Endodermal cell (in vitro differentiated cells): ENCODE results near the gene CTNND2. TPM values are rescaled to one million over a fixed set of nuclear protein-coding genes. Genes with fewer than 3 reads are reported as not detected.

Source experiments
- DNase-seq: peaks from one replicate; pipeline ENCODE4 v3.0.0-alpha.2; 2017
- H3K27ac ChIP-seq: 2 replicates; pipeline ENCODE4 v1.5.1; 2013; ENCODE audit warnings: mild to moderate bottlenecking, low read depth, low read length, moderate library complexity
- H3K27me3 ChIP-seq: 2 replicates; pipeline ENCODE4 v1.6.1; 2013; ENCODE audit warnings: mild to moderate bottlenecking, low read length, moderate library complexity; ENCODE audit not compliant: insufficient read depth, control insufficient read depth, poor library complexity, severe bottlenecking
- H3K36me3 ChIP-seq: 2 replicates; pipeline ENCODE4 v1.7.0; 2013; ENCODE audit warnings: mild to moderate bottlenecking, low read length, moderate library complexity; ENCODE audit not compliant: control insufficient read depth, insufficient read depth
- H3K4me1 ChIP-seq: one replicate; pipeline ENCODE4 v1.7.0; 2013; ENCODE audit warnings: low read length; ENCODE audit not compliant: control insufficient read depth, insufficient read depth
- H3K4me3 ChIP-seq: 2 replicates; pipeline ENCODE4 v1.5.1; 2013; ENCODE audit warnings: mild to moderate bottlenecking, low read length, moderate library complexity
- H3K9ac ChIP-seq: 2 replicates; pipeline ENCODE4 v1.6.1; 2013; ENCODE audit warnings: mild to moderate bottlenecking, low read length, moderate library complexity; ENCODE audit not compliant: poor library complexity, severe bottlenecking; ENCODE audit errors: extremely low read depth
- H3K9me3 ChIP-seq: 2 replicates; pipeline ENCODE4 v1.6.1; 2013; ENCODE audit warnings: mild to moderate bottlenecking, low read length, moderate library complexity; ENCODE audit not compliant: control insufficient read depth
- H3K27ac Mint-ChIP-seq: 2 replicates; pipeline ENCODE4 v1.8.0; 2020; ENCODE audit warnings: mixed read lengths
- H3K27me3 Mint-ChIP-seq: 2 replicates; pipeline ENCODE4 v1.8.0; 2021; ENCODE audit warnings: mild to moderate bottlenecking, mixed read lengths; ENCODE audit not compliant: insufficient read depth
- H3K36me3 Mint-ChIP-seq: 2 replicates; pipeline ENCODE4 v1.8.0; 2020; ENCODE audit warnings: low read depth, mixed read lengths
- H3K4me1 Mint-ChIP-seq: 2 replicates; pipeline ENCODE4 v1.8.0; 2020; ENCODE audit warnings: mixed read lengths
- H3K4me3 Mint-ChIP-seq: 2 replicates; pipeline ENCODE4 v1.8.0; 2020; ENCODE audit warnings: mild to moderate bottlenecking, moderate library complexity, mixed read lengths
- H3K9me3 Mint-ChIP-seq: 2 replicates; pipeline ENCODE4 v1.8.0; 2020; ENCODE audit warnings: mild to moderate bottlenecking, mixed read lengths
- WGBS, 2 experiments: methylation state at CpG; one replicate each; pipeline versions ENCODE4 v1.1.5 to v1.1.7; 2013; ENCODE audit warnings: missing lambda C conversion rate in 2 of 2, mixed read lengths in 1 of 2; ENCODE audit not compliant: insufficient coverage in 1 of 2, insufficient read length in 1 of 2; 5-methylcytosine and 5-hydroxymethylcytosine counted together
- total RNA-seq, 2 donors: library from RNA; stranded (reverse); fragmentation: NEBNext Ultra II Directional in 1 of 2; extraction: Animal tissue kit (Norgen Biotek cat#: 25700) in 1 of 2; gene quantifications; 2 replicates in 1 of 2; 3 replicates in 1 of 2; pipeline ENCODE4 v1.2.1, GENCODE V29; 2021
- TF ChIP-seq, protein P1 (sequence below): fragments of 200-600 bp; sonication (generic); conservative IDR thresholded peaks from 2 replicates; pipeline ENCODE4 v1.5.0; 2021; ENCODE audit warnings: antibody characterized with exemption, mild to moderate bottlenecking

CTNND2 gene
- total RNA-seq, 2 donors from 2014 or later, result 6.5 to 10.3 TPM

DNA sequence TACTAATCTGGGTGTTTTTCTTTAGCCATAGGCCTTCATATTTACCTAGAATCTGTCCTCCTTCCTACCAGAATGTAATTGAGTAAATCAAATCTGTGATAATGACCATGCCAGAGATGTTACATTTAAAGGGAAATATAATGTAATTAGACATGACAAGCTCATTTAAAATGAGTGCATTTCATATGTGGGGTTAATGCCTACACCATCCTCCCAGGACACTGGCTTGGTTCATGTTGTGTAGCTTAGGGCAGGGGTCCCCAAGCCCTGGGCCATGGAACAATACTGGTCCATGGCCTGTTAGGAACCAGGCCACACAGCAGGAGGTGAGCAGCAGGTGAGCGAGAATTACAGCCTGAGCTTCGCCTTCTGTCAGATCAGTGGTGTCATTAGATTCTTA, 866.3 kb downstream of the CTNND2 start:
- Histone ChIP-seq H3K4me1 (no peaks in the 10 kb centered on the region), H3K27ac (no peak overlapping the region), H3K27me3 (no peaks in the 10 kb centered on the region), H3K9ac (no peak overlapping the region), H3K9me3 (peaks cover 3% of the 10 kb centered on the region), H3K4me3 (no peak overlapping the region), H3K36me3 (no peaks in the 10 kb centered on the region)
- peaks cover 28% of the 10 kb centered on the region for H3K4me1 Mint-ChIP-seq
- H3K27me3 Mint-ChIP-seq, result no peaks in the 10 kb centered on the region
- H3K27ac Mint-ChIP-seq, result no peak overlapping the region
- TF ChIP-seq, protein P1, sequence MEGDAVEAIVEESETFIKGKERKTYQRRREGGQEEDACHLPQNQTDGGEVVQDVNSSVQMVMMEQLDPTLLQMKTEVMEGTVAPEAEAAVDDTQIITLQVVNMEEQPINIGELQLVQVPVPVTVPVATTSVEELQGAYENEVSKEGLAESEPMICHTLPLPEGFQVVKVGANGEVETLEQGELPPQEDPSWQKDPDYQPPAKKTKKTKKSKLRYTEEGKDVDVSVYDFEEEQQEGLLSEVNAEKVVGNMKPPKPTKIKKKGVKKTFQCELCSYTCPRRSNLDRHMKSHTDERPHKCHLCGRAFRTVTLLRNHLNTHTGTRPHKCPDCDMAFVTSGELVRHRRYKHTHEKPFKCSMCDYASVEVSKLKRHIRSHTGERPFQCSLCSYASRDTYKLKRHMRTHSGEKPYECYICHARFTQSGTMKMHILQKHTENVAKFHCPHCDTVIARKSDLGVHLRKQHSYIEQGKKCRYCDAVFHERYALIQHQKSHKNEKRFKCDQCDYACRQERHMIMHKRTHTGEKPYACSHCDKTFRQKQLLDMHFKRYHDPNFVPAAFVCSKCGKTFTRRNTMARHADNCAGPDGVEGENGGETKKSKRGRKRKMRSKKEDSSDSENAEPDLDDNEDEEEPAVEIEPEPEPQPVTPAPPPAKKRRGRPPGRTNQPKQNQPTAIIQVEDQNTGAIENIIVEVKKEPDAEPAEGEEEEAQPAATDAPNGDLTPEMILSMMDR, result no peak
- no peak overlapping the region for H3K4me3 Mint-ChIP-seq
- H3K9me3 Mint-ChIP-seq, result no peaks in the 10 kb centered on the region
- no peaks in the 10 kb centered on the region for H3K36me3 Mint-ChIP-seq
- WGBS, 2 experiments, result 92 to 100% methylated on average over 2 of the region's 2 CpGs
- DNase-seq, result no peak

DNA sequence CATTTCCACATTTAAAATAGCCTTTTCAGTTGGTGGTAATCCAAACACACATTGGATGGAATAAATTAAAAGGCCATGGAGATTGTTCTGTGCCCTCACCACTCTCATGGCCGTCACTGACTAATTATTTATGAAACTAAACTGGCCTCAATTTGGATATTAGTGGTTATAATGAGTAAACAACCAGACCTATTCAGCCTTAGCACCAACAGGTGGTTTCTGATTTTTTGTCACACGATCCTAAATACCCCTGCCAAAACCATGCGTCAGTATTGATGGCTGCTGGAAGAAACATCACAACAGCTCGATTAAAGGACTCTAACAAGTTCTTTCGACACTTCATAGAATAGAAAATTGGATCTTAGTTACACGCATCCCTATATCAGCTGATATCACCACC, 867.2 kb downstream of the CTNND2 start:
- TF ChIP-seq, protein P1, result no peak
- no peaks in the 10 kb centered on the region for H3K4me1 ChIP-seq
- WGBS, 2 experiments, result 92 to 98% methylated on average over 4 to 6 of the region's 6 CpGs

DNA sequence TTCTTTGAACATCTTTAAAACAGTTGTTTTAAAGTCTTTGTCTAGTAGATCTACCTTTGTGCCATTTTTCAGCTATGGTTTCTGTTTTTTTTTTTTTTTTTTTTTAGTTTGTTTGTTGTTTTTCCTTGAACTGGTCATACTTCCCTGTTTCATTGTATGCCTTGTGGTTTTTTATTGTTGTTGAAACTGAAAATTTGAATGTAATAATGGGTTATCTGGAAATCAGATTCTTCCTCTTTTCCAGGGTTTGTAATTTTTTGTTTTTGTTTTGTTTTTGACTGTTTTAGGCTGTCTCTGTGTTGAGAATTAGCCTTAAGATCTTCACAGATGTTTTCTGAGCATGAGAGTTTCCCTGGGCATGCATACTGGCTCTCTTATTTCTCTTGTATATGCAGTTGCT, 873.6 kb downstream of the CTNND2 start:
- DNase-seq, result no peak
- Histone ChIP-seq H3K27ac (no peak overlapping the region), H3K4me1 (no peaks in the 10 kb centered on the region), H3K9me3 (peaks cover 43% of the 10 kb centered on the region), H3K4me3 (peak overlapping the region; percentile 50), H3K9ac (no peak overlapping the region), H3K27me3 (no peaks in the 10 kb centered on the region), H3K36me3 (no peaks in the 10 kb centered on the region)
- H3K4me3 Mint-ChIP-seq, result no peak overlapping the region
- TF ChIP-seq, protein P1, result no peak
- peaks cover 2% of the 10 kb centered on the region for H3K36me3 Mint-ChIP-seq
- peaks cover 11% of the 10 kb centered on the region for H3K4me1 Mint-ChIP-seq
- H3K27ac Mint-ChIP-seq, result no peak overlapping the region
- H3K27me3 Mint-ChIP-seq, result no peaks in the 10 kb centered on the region
- peaks cover 38% of the 10 kb centered on the region for H3K9me3 Mint-ChIP-seq

More for the DNA sequence above, 867.2 kb downstream of the CTNND2 start:
- H3K4me3 Mint-ChIP-seq, result no peak overlapping the region
- H3K4me3 ChIP-seq, result no peak overlapping the region
- H3K4me1 Mint-ChIP-seq, result peaks cover 28% of the 10 kb centered on the region
- no peaks in the 10 kb centered on the region for H3K27me3 Mint-ChIP-seq
- no peaks in the 10 kb centered on the region for H3K36me3 ChIP-seq
- peaks cover under 1% of the 10 kb centered on the region for H3K9me3 Mint-ChIP-seq
- no peak overlapping the region for H3K27ac ChIP-seq
- H3K27ac Mint-ChIP-seq, result no peak overlapping the region
- H3K36me3 Mint-ChIP-seq, result no peaks in the 10 kb centered on the region
- H3K9me3 ChIP-seq, result peaks cover 11% of the 10 kb centered on the region
- no peaks in the 10 kb centered on the region for H3K27me3 ChIP-seq
- no peak overlapping the region for H3K9ac ChIP-seq
- no peak for DNase-seq
